Superior temporal gyrus (tissue), 1 donor: ENCODE data around the gene TTBK2.
"Not testable (repeated sequence)": the region's sequence is repeated elsewhere in the genome, so short reads cannot be mapped to it uniquely, and the experiment has no call there.

ENCODE experiments used
- DNase-seq: peaks from one replicate; pipeline ENCODE4 v3.0.0-alpha.2; 2016; ENCODE audit errors: extremely low spot score

Gene TTBK2

DNA sequence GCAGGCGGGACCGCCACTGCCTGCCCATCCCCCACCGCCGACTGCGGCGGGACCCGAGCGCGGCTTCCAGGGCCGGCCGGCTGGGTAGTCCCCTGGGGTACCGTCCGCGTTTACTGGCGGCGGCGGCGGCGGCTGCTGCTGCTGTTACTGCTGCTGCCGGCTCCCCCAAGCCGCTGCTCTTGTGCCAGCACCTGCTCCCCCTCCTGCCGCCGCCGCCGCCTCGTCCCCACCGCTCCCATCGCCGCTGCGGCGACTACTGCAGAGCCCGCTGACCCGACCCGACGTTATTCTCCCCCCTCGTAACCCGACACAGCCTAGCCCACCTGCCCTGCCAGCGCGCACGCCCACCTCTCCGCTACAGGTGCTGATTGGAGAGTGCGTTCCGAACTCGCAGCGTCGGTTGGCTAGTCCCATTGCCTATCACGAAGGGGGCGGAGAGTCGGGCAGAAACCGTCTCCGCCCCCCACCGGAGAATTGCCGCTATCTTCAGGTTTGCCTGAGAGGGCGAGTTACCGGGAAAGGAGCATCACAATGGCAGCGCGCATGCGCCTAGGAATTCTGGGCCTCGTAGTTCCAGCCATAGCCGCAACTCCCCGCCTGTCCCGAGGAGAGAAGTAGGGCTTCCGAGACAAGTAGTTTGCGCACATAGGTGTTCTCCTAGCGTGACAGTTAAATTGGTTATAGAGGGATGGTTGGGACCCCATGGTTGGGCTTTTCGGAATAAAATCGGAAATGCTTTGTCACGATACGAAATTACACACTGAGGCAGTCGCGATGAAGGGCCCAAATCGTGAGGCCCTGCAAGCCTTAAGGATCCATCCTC, at the start of gene TTBK2:
Gene TTBK2, minus strand, starts transcription at position 260 of the 823 bp plus-strand sequence. CDS start 42,161 bp downstream, outside the sequence.
- peak; percentile 99 for DNase-seq

DNA sequence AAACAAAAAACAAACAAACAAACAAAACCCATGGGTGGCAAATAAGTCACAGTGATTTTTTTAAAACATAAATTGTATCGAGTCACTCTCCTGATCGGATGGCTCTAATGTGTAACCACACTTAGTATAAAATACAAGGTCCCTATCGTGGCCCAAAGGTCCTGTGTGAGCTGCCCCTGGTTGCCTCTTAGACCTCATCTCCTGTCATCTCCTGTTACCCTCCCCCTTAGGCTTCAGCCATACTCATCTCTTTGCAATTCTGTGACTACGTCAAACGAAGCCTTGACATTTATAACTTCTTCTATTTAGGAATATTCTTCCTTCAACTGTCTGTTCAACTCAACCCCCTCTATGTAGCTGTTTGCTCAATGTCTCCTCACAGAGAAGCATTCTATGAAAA, 43.9 kb upstream of the TTBK2 start:
- DNase-seq, result no peak

DNA sequence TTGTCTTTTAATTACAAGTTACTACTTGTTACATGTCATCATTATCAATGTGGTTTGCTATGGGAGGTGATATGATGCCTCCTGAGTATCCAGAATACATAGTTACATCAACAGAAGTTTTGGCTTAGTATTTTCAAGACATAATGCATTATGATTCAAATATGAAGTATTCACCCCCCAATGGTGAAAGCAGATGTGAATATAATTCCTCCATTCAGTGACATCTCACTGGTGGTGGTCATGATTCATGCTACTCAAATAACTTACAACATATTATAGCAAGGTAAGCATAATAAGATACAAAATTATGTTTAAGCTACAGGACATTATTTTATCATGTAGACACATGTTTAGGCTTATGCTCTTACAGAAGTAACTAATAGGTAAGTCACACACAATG, 34.9 kb upstream of the TTBK2 start:
- DNase-seq, result no peak

DNA sequence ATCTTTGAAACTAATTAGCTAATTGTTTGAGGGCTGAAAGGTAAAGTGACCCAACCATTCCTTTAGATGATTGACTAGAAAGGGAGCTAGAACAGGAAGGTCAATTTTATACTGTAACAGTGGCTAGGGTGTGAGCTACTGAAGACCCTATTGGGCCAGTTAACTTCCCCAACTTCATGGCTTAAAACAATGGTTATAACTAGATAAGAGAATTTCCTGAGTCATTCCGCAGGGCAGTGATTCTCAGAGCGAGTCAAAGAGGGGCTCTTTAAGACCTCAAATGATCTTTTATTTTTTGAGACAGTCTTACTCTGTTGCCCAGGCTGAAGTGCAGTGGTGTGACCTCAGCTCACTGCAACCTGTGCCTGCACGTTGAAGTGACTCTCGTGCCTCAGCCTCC, 33.7 kb upstream of the TTBK2 start:
- no peak for DNase-seq

DNA sequence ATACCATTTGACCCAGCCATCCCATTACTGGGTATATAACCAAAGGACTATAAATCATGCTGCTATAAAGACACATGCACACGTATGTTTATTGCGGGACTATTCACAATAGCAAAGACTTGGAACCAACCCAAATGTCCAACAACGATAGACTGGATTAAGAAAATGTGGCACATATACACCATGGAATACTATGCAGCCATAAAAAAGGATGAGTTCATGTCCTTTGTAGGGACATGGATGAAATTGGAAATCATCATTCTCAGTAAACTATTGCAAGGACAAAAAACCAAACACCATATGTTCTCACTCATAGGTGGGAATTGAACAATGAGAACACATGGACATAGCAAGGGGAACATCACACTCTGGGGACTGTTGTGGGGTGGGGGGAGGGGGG, 28.3 kb upstream of the TTBK2 start:
- DNase-seq, result not testable (repeated sequence)

DNA sequence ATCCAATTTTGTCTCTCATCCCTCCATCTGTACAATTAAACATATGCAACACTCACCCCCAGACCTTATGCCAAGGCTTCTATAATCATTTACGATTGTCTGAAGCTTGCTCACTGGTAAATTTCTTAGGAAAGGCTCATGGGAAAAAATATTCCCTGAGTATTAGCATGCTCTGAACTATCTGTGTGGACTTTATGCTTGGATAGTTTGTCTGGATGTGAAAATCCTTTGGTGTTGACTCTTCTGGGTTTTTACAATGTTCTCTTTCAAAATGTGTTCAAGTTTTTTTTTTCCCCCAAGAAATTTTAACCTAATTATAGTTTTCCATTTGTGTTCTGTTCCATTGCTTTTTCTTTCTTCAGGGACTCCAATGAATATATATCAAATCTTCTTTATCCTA, 19.9 kb upstream of the TTBK2 start:
- no peak for DNase-seq

DNA sequence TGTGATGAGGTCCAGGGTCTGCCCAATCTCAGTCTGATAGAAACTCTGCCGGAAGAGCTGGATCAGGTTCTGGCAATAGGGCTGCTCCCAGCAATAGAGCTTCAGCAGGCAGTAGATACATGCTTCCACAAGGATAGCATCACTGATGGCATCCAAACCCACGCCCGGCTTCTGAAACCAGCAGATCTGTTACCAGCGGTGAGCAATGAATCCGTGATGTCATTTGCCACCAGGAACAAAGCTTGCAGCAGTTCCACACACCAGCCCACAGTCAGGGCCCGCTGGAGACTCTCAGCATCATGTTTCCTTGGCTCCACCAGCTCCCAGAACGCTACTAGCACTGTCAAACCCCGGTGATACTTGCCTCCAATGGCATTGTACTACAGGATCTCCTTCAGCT, 19.3 kb upstream of the TTBK2 start:
- DNase-seq, result peak; percentile 37

DNA sequence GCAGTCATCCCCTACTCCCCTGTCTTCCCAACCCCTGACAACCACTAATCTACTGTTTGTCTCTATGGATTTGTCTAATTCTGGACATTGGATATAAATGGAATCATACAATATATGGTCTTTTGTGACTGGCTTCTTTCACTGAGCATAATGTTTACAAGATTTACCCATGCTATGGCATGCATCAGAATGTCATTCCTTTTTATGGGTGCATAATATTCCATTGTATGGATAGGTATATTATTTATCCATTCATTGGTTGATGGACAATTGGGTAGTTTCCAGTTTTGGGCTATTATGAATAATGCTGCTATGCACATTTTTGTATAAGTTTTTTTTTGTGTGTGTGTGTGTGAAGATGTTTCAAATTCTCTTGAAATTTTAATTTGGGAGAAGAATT, 16.6 kb upstream of the TTBK2 start:
- no peak for DNase-seq

DNA sequence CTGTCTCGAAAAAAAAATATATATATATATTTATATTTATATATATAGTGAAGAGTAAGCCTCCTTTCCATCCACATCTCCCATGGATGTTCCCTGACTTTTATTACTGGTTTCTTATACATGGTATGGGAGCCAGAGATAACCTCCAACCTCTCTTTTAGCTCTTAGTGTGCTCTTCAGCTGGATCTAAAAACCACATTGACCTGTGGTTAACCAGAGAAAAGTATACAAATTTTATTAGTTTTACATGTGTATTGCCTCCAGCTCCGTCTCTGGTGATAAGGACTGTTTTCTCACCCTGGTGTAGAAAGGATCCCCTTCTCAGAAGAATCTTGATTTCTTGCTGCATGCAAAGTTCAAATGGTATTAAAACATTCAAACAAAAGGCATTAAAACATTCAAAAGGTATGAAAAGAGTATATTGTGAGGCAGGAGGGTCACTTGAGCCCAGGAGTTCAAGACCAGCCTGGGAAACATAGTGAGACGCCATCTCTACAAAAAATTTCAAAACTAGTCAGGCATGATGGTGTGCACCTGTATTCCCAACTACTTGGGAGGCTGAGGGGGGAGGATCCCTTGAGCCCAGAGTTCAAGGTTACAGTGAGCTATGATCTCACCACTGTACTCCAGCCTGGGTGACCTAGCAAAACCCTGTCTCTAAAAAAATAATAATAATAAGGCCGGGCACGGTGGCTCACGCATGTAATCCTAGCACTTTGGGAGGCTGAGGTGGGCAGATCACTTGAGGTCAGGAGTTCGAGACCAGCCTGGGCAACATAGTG, 13.5 kb upstream of the TTBK2 start:
- no peak for DNase-seq

DNA sequence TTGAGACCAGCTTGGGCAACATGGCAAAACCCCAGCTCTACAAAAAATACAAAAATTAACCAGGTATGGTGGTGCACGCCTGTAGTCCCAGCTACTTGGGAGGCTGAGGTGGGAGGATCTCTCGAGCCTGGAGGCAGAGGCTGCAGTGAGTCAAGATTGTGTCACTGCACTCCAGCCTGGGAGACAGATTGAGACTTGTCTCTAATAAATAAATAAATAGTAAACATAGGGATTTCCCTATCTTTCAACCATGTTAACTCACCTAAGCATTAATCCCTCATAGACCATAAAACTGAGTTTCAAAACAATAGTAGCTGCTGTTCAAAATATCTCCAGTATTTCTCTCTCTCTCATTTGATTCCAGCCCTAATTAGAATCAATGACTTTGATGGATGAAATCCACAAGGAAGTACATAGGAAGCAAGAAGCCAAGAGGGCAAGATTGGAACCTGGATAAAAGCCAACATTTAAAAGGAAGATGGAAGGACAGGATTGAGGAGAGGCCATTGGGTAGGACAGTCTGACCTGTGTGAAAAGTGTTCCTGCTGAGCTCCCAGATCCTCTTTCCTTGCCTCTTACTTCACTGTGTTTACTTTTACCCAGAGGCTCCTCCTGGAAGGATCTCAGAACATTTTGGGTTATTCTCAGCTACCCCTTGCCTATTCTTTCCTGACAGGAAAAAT, 12.4 kb upstream of the TTBK2 start:
- no peak for DNase-seq

DNA sequence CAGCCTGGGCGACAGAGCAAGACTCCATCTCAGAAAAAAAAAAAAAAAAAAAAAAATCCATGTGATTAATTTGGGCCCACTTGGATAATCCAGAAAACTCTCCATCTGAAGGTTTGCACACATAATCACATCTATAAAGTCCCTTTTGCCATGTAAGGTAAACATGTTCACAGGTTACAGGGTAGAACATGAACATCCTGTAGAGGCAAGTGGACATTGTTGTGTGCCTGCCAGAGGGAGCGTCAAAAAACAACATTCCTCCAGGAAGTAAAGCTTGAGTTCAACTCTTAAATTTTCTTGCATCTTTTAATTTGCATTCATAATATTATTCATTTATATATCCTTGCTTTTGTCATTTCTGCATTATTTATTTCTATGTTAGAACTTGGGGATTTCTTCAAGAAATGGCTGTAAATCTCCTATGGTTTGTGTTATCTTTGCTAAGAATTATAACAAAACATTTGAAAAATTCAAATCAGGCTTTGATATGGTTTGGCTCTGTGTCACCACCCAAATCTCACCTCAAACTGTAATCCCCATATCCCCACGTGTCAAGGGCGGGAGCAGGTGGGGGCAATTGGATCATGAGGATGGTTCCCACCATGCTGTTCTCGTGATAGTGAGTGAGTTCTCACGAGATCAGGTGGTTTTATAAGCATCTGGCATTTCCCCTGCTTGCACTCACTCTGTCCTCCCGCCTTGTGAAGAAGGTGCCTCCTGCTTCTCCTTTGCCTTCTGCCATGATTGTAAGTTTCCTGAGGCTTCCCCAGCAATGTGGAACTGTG, 11.3 kb upstream of the TTBK2 start:
- DNase-seq, result no peak

DNA sequence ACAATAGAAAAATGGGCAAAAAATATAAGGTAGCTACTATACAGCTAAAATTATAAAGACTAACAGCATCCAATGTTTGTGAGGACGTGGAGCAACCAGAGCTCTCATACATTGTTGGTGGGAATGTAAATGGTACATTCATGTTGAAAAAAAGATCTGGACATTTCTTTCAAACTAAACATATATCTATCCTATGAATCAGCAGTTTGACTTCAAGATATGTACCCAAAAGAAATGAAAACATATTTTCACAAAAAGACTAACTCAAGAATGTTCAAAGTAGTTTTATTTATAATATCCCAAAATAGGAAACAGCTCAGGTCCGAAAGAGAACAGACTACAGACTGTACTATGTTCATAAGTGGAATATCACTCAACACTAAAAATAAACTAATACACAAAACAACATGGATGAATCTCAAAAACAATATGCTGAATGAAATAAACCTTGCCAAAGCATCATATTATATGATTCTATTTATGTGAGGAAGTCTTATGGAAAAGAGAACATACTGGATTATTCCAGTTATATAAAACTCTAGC, 8.8 kb upstream of the TTBK2 start:
- DNase-seq, result peak; percentile 38

DNA sequence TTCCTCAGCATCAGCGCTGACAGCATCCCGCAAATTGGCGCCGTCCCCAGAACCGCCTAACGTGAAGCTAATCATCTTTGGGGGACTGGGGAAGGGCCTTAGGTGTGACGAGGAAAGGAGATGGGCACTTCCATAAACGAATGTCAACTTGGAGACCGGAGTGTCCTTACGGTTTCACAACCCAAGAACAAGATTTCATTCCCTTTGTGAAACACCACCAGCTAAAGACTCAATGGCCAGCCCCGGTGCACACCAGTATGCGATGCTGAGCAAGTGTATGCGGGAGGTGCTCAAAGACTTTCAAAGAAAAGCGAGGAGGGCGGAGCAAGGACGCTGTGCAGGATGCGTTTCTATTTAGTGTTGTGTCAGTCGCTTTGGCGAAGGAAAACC, 759 bp upstream of the TTBK2 start:
- peak; percentile 75 for DNase-seq

DNA sequence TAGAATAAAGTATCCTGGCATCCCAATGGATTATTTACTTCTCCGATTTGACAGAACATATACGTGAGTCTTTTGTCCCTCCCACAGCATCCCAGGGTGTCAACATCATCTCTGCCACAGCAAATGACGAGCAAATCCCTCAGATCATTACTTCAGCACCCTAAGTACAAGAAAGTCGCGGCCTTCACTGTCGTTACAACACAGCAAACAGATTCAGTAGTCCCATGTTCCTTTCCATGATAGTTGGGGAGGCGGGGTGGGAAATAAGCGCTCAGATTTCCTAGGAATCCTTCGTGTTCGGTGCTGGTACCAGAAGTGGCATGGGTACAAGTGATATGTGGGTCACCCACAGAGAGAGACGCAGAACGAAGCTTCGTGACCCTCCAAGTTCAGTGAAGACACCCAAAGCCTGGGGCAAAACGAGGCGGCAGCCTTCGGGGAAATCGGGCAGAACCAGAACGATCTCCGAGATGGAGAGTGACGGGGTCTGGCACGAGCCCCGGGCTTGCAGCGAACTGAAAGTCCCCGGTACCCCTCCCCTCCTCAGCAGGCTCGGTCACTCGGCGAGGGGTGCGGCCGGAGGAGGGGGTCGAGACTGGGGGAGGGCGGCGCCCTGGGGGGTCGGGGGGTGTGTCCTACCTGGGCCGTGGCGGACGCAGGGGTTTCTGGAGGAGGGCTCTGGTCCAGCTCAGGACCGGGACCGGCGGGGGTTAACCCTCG, 619 bp downstream of the TTBK2 start:
- peak; percentile 57 for DNase-seq

DNA sequence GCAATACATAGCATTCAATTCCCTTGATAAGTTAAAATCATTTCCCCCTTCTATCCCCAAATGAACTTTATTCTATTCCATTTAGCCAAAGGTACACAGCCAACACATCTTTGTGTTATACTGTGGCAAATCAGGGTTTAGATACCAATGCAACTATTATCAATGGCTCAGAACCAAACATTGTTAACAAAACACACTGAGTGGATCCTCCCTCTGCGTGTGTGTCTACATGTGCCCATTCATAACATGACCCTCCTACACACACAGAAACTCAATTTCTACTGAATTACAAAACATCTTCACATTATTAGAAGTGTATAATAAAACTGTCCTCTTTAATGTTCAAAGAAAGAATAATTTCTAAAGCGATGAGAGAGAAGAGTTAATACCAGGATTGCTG, 1.3 kb downstream of the TTBK2 start:
- no peak for DNase-seq

DNA sequence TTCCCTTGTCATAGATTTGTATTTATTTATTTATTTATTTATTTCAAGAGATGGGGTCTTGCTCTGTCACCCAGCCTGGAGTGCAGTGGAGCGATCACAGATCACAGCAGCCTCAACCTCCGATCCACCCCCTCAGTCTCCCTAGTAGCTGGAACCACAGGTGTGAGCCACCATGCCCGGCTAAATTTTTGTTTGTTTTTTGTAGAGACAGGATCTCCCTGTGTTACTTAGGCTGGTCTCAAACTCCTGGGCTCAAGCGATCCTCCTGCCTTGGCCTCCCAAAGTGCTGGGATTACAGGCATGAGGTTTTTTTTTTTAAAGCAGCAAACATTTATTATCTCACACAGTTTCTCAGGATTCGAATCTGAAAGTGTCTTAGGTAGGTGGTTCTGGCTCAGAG, 2.5 kb downstream of the TTBK2 start:
- no peak for DNase-seq

DNA sequence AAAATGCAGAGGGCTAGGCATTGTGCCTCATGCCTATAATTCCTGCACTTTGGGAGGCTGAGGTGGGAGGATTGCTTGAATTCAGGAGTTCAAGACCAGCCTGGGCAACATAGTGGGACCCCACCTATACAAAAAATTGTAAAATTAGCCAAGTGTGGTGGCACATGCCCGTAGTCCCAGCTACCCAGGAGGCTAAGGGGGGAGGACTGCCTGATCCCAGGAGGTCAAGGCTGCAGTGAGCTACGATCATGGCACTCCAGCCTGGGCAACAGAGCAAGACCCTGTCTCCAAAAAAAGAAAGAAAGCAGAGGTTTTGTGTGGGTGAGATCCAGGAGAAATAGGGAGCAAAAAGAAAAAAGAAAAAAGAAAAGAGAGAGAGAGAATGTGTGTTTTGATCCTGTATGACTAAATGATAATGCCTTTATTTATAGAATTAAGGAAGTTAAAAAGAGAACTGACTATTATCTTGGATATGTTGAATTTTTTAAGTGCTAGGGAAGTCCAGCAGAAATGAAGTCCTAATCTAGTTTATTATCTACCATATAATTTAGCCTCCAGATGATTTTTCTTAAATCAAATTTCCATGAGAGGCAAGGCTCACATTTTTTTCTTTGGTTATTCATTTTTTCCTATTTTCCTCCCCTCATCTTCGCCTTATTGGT, 4.8 kb downstream of the TTBK2 start:
- no peak for DNase-seq

DNA sequence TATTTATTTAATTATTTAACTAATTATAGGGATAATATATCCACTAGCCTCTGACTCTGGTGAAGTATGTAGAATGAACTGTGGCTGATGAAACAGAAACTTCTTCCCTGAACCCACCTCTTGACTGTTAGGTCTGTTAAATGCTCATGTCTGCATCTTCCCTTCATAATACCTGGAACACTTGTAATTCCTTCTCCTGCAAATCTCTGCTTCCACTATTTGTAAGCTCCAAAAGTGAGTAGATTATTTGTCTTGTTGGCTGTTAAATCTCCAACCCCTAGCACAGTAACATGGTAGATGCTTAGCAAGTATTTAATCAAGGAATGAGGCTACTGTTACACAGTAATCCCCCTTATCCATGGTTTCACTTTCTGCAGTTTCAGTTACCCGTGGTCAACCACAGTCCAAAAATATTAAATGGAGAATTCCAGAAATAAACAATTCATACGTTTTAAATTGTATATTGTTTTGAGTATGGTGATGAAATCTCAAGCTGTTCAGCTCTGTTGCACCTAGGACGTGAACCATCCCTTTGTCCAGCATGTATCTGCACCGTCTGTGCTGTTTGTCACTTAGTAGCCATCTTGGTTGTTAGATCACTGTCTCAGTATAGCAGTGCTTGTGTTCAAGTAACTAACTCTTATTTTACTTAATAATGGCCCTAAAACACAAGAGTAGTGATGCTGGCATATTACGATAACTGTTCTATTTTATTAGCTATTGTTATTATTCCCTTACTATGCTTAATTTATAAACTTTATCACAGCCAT, 5.7 kb downstream of the TTBK2 start:
- DNase-seq, result no peak

DNA sequence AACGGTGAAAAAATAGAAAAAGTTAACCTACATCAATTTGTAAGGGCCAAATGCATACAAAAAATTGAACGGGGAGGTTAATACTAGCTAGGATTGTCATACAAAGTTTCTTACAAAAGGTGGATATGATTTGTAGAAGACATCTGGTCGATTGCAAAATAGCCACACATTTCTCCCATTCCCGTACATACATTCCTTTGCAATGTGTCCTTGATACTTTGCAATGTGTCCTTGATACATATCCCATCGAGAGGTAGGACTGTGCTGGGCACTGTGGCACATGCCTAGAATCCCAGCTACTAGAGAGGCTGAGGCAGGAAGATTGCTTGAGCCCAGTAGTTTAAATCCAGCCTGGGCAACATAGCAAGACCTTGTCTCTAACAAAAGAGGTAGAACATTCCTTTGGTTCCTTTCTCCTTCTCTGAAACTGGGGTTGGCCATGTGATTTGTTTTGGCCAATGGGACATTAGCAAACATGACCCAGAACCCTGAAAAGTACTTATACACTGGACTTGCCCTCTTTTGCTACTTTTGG, 9.5 kb downstream of the TTBK2 start:
- DNase-seq, result no peak
